Heart left ventricle (tissue), 16 donors: ENCODE measurements around the gene PAK2. TPM values are rescaled to one million over a fixed set of nuclear protein-coding genes. Genes with fewer than 3 reads are reported as not detected.

Source experiments
- ATAC-seq, 4 donors: fragments of 200-7000 bp; cut with Tn5 transposase; one replicate each; pipeline ENCODE4 v1.9.1; 2020 to 2022; ENCODE audit warnings: moderate library complexity in 4 of 4, mild to moderate bottlenecking in 3 of 4, moderate number of reproducible peaks in 1 of 4
- DNase-seq, 5 donors: peaks; one replicate each; pipeline ENCODE4 v3.0.0-alpha.2; 2020
- H3K27ac ChIP-seq, 12 donors: fragments of 200-600 bp; sonication (generic) in 4 of 12; one replicate each; pipeline versions ENCODE4 v1.5.0 to v1.8.0; 2016 to 2022; ENCODE audit warnings: mild to moderate bottlenecking in 2 of 12
- H3K27me3 ChIP-seq, 9 donors: fragments of 200-600 bp; sonication (generic) in 2 of 9; one replicate each; pipeline versions ENCODE4 v1.5.1 to v1.8.0; 2016 to 2022; ENCODE audit warnings: mild to moderate bottlenecking in 3 of 9
- H3K36me3 ChIP-seq, 9 donors: fragments of 200-600 bp; sonication (generic) in 2 of 9; one replicate each; pipeline versions ENCODE4 v1.5.0 to v1.8.0; 2018 to 2022; ENCODE audit warnings: mild to moderate bottlenecking in 2 of 9
- H3K4me1 ChIP-seq, 12 donors: fragments of 200-600 bp; sonication (generic) in 4 of 12; one replicate each; pipeline versions ENCODE4 v1.5.0 to v1.8.0; 2016 to 2022; ENCODE audit warnings: mild to moderate bottlenecking in 3 of 12
- H3K4me3 ChIP-seq, 12 donors: fragments of 200-600 bp; sonication (generic) in 4 of 12; one replicate each; pipeline versions ENCODE4 v1.5.0 to v1.8.0; 2017 to 2022; ENCODE audit warnings: mild to moderate bottlenecking in 9 of 12, moderate library complexity in 4 of 12
- H3K9me3 ChIP-seq, 12 donors: fragments of 200-600 bp; sonication (generic) in 4 of 12; one replicate each; pipeline versions ENCODE4 v1.5.0 to v1.8.0; 2016 to 2022; ENCODE audit warnings: mild to moderate bottlenecking in 1 of 12
- CTCF ChIP-seq, 12 donors: fragments of 200-600 bp; sonication (generic) in 4 of 12; IDR thresholded peaks; one replicate each; pipeline versions ENCODE4 v1.5.0 to v1.8.0; 2018 to 2022; ENCODE audit warnings: antibody characterized with exemption in 12 of 12, mild to moderate bottlenecking in 5 of 12
- POLR2A ChIP-seq, 2 donors: fragments of 450-650 bp; IDR thresholded peaks; one replicate each; pipeline ENCODE4 v1.6.1; 2017; ENCODE audit warnings: antibody characterized with exemption in 2 of 2, mild to moderate bottlenecking in 2 of 2, moderate library complexity in 2 of 2
- WGBS, 4 donors: extraction: QIAGEN DNeasy Blood & Tissue Kit in 2 of 4; methylation state at CpG; one replicate each; pipeline versions ENCODE4 v1.1.5 to v1.1.7; 2013 to 2018; 5-methylcytosine and 5-hydroxymethylcytosine counted together
- intact Hi-C, 10 donors: fragments of 100-400 bp; cut with DNase I; formaldehyde crosslinking; loops; one replicate each; pipeline versions ENCODE4 v1.11.1 to v1.14.2; 2022
- polyA plus RNA-seq, 2 donors: library from polyadenylated mRNA; stranded (reverse); fragments of 200-250 nt; gene quantifications; one replicate each; pipeline ENCODE4 v1.2.3, GENCODE V29; 2013
- total RNA-seq, 9 donors: library from RNA; depleted of rRNA in 2 of 9; stranded (reverse); fragments of >200 nt in 2 of 9; fragmentation: NEBNext Ultra II Directional in 3 of 9; extraction: Animal tissue kit (Norgen Biotek cat#: 25700) in 3 of 9; gene quantifications; one replicate each; pipeline versions ENCODE4 v1.1.0 to v1.2.4, GENCODE V29; 2016 to 2023
- donor health status: ischemic (EF 13 %, LVEDD 7.1; RV severe dilation, severe dysfunction).
- donor health status: healthy with polysubstance abuse.
- donor health status: DM: no; HTN: yes; CAD: no.
- donor health status: DM: no; HTN: no; CAD: no.
- donor health status: ischemic (EF 25% LVEDD 6.9; RV normal size, moderate dysfunction).
- donor health status: ischemic (EF 25% LVEDD 5.7; RV mildly dilated, moderate dysfunction).
- donor health status: healthy.
- donor health status: DM: yes; HTN: yes; CAD: no.
- donor health status: ischemic (EF 35%, LVEDD 5.7; RV mildly dilated, moderate dysfunction).
- donor health status: nonischemic (EF 11% LVEDD 7.7; RV severe dilation, severe dysfunction).
- donor health status: DM: yes; HTN: yes; CAD: no.
- donor health status: PGD.
- donor health status: ischemic (EF 29% LVEDD 5.4; RV normal size, mild dysfunction).
- donor health status: nonischemic (EF 23%, LVEDD 6.1; RV moderate dilation, normal function).

PAK2 gene
- total and polyA plus RNA-seq, 11 donors: 17.0 to 67.8 (median 48.3) TPM

DNA sequence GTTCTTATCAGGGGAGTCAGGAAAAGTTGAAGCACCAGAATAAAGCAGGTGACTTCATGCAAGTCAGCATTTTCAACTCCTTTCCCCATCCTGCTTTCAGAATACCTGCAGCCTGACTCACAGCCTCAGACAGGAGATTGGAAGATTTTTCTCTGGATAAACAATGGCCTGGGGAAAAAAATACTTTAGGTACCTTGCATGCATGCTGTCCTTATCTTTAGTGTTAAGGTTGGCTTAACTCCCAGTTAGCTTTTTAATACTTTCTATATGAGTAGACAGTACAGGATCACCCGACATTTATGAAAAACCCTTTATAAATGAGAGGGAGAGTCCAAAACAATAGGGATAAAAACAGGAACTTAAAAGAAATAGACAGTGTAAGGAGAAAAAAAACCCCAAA, 53.6 kb downstream of the PAK2 start:
- H3K27me3 ChIP-seq: no peaks in the 10 kb centered on the region
- TF ChIP-seq POLR2A (IDR thresholded peaks at IDR 0.05) (no peak), CTCF (IDR thresholded peaks at IDR 0.05) (no peak)
- H3K4me1 ChIP-seq: peaks cover 0 to 22% (median 0%) of the 10 kb centered on the region in 12 donors
- H3K36me3 ChIP-seq: peaks cover 0 to 27% (median 2%) of the 10 kb centered on the region in 9 donors
- intact Hi-C loops: no loop called here
- H3K27ac ChIP-seq: no peak overlapping the region
- WGBS, 4 donors: 54 to 67% (median 62%) methylated on average over 1 of the region's 1 CpG
- DNase-seq (no peak), ATAC-seq (no peak)
- no peaks in the 10 kb centered on the region for H3K9me3 ChIP-seq
- H3K4me3 ChIP-seq: no peak overlapping the region

- ATAC-seq (no peak), DNase-seq (no peak)
- Histone ChIP-seq H3K36me3 (peaks cover 0 to 24% (median 0%) of the 10 kb centered on the region in 9 donors), H3K9me3 (no peaks in the 10 kb centered on the region), H3K4me1 (peaks cover 0 to 22% (median 0%) of the 10 kb centered on the region in 12 donors), H3K27me3 (no peaks in the 10 kb centered on the region), H3K4me3 (no peak overlapping the region), H3K27ac (no peak overlapping the region)
- TF ChIP-seq CTCF (IDR thresholded peaks at IDR 0.05): no peak
- no peak for TF ChIP-seq POLR2A (IDR thresholded peaks at IDR 0.05)
- intact Hi-C loops: no loop called here
- 98 to 100% (median 100%) methylated on average over 3 of the region's 3 CpGs for WGBS, 4 donors
These were observed 54.8 kb downstream of the PAK2 start for GRCh38 chr3:196794467-196794866.

- TF ChIP-seq POLR2A (IDR thresholded peaks at IDR 0.05) (no peak), CTCF (IDR thresholded peaks at IDR 0.05) (no peak)
- DNase-seq (no peak), ATAC-seq (no peak)
- peaks cover 0 to 32% (median 0%) of the 10 kb centered on the region in 9 donors for H3K36me3 ChIP-seq
- H3K27me3 ChIP-seq: no peaks in the 10 kb centered on the region
- no peak overlapping the region for H3K4me3 ChIP-seq
- intact Hi-C loops: no loop called here
- peaks cover 0 to 16% (median 0%) of the 10 kb centered on the region in 12 donors for H3K4me1 ChIP-seq
- no peak overlapping the region for H3K27ac ChIP-seq
- no peaks in the 10 kb centered on the region for H3K9me3 ChIP-seq
- WGBS, 4 donors: 97 to 100% (median 98%) methylated on average over 1 of the region's 1 CpG
These were observed 56.7 kb downstream of the PAK2 start for GRCh38 chr3:196796317-196796716.

- Histone ChIP-seq H3K9me3 (no peaks in the 10 kb centered on the region), H3K4me1 (no peaks in the 10 kb centered on the region), H3K36me3 (peaks cover 0 to 70% (median 39%) of the 10 kb centered on the region in 9 donors), H3K27ac (no peak overlapping the region), H3K4me3 (no peak overlapping the region), H3K27me3 (no peaks in the 10 kb centered on the region)
- TF ChIP-seq CTCF (IDR thresholded peaks at IDR 0.05): no peak
- no peak for TF ChIP-seq POLR2A (IDR thresholded peaks at IDR 0.05)
- ATAC-seq: no peak
- no peak for DNase-seq
- intact Hi-C loops: no loop called here
- 88 to 91% (median 90%) methylated on average over 8 of the region's 8 CpGs for WGBS, 4 donors
These were observed 61.2 kb downstream of the PAK2 start for GRCh38 chr3:196800742-196801434.
